ENCODE data around the gene PATJ. TPM values are rescaled to one million over a fixed set of nuclear protein-coding genes. Genes with fewer than 3 reads are reported as not detected.
"Not testable (repeated sequence)": the region's sequence is repeated elsewhere in the genome, so short reads cannot be mapped to it uniquely, and the experiment has no call there.

Gene PATJ
- total RNA-seq, 1 experiment from 2014 or later: 48.8 TPM

DNA sequence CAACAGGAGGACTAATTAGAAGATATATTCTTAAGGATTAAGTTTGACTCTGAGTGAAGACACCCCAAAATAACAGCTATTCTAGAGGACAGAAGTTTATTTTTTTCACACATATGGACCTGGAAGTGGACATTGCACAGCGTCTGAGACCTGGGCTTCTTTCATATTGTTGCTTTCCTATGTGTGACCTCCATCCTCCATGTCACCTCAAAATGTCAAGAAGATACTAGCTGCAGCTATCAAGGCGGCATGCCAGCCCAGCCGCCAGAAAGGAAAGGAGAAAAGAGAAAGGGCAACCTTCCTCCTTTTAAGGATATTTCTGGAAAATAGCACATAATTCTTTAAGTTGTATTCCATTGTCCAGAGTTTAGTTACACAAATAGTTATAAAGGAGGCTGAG lies 220.4 kb downstream of the PATJ start:
- Histone ChIP-seq H2AFZ (ENCODE audit: low read depth, low read length, poor library complexity, severe bottlenecking) (no peak overlapping the region), H3K9me3 (ENCODE audit: control insufficient read depth in 1 of 2, insufficient read depth in 1 of 2, low read depth in 1 of 2, low read length in 2 of 2) (no peaks in the 10 kb centered on the region), H3K9me2 (ENCODE audit: insufficient read depth) (no peaks in the 10 kb centered on the region), H3K27ac (ENCODE audit: low read depth, low read length) (no peak overlapping the region), H3K4me2 (ENCODE audit: low read length) (no peak overlapping the region), H3K27me3 (ENCODE audit: insufficient read depth, low read length) (no peaks in the 10 kb centered on the region), H3K36me3 (ENCODE audit: control insufficient read depth in 1 of 2, insufficient read depth in 2 of 2, low read length in 2 of 2) (no peaks in the 10 kb centered on the region), H4K20me1 (ENCODE audit: insufficient read depth) (no peaks in the 10 kb centered on the region), H3K9ac (ENCODE audit: low read length) (no peak overlapping the region), H3K4me3 (replicated peaks in 1 of 2; ENCODE audit: low read depth in 1 of 2, low read length in 2 of 2) (no peak overlapping the region), H3K79me2 (ENCODE audit: insufficient read depth, low read length) (no peaks in the 10 kb centered on the region), H3K4me1 (ENCODE audit: control insufficient read depth in 1 of 2, insufficient read depth in 2 of 2, low read length in 2 of 2) (no peaks in the 10 kb centered on the region)
- ChIA-PET CTCF (no interaction called here), POLR2A (no interaction called here), RAD21 (ENCODE audit: low non-redundant PET in 1 of 2, low total read pairs in 2 of 2, uncharacterized antibody in 2 of 2, unreplicated experiment in 2 of 2) (no interaction called here)
- no peak for TF ChIP-seq POLR2AphosphoS5 (IDR thresholded peaks at IDR 0.05; ENCODE audit: low read depth, low read length)
- no peak for TF ChIP-seq SP1 (IDR thresholded peaks at IDR 0.05; ENCODE audit: low read depth)
- TF ChIP-seq TCF7L2 (IDR thresholded peaks at IDR 0.05; ENCODE audit: borderline replicate concordance, extremely low read depth, insufficient read depth, insufficient read length): no peak
- no peak for TF ChIP-seq FOSL1 (IDR thresholded peaks at IDR 0.05; ENCODE audit: low read depth)
- TF ChIP-seq, protein P1, sequence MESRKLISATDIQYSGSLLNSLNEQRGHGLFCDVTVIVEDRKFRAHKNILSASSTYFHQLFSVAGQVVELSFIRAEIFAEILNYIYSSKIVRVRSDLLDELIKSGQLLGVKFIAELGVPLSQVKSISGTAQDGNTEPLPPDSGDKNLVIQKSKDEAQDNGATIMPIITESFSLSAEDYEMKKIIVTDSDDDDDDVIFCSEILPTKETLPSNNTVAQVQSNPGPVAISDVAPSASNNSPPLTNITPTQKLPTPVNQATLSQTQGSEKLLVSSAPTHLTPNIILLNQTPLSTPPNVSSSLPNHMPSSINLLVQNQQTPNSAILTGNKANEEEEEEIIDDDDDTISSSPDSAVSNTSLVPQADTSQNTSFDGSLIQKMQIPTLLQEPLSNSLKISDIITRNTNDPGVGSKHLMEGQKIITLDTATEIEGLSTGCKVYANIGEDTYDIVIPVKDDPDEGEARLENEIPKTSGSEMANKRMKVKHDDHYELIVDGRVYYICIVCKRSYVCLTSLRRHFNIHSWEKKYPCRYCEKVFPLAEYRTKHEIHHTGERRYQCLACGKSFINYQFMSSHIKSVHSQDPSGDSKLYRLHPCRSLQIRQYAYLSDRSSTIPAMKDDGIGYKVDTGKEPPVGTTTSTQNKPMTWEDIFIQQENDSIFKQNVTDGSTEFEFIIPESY (IDR thresholded peaks at IDR 0.05; ENCODE audit: extremely low read depth, insufficient replicate concordance, low read length): no peak
- TF ChIP-seq JUND (IDR thresholded peaks at IDR 0.05): no peak
- no peak for TF ChIP-seq ELF1 (IDR thresholded peaks at IDR 0.05; ENCODE audit: borderline replicate concordance, low read depth)
- TF ChIP-seq ZFX (IDR thresholded peaks at IDR 0.05): no peak
- TF ChIP-seq, protein P2, sequence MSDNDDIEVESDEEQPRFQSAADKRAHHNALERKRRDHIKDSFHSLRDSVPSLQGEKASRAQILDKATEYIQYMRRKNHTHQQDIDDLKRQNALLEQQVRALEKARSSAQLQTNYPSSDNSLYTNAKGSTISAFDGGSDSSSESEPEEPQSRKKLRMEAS (IDR thresholded peaks at IDR 0.05): no peak
- TF ChIP-seq, protein P3, sequence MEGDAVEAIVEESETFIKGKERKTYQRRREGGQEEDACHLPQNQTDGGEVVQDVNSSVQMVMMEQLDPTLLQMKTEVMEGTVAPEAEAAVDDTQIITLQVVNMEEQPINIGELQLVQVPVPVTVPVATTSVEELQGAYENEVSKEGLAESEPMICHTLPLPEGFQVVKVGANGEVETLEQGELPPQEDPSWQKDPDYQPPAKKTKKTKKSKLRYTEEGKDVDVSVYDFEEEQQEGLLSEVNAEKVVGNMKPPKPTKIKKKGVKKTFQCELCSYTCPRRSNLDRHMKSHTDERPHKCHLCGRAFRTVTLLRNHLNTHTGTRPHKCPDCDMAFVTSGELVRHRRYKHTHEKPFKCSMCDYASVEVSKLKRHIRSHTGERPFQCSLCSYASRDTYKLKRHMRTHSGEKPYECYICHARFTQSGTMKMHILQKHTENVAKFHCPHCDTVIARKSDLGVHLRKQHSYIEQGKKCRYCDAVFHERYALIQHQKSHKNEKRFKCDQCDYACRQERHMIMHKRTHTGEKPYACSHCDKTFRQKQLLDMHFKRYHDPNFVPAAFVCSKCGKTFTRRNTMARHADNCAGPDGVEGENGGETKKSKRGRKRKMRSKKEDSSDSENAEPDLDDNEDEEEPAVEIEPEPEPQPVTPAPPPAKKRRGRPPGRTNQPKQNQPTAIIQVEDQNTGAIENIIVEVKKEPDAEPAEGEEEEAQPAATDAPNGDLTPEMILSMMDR (IDR thresholded peaks at IDR 0.05 in 2 of 3, conservative IDR thresholded peaks at IDR 0.05 in 1 of 3; ENCODE audit: borderline replicate concordance in 1 of 3, insufficient read depth in 1 of 3, low read depth in 2 of 3, low read length in 2 of 3): no peak
- no peak for TF ChIP-seq SRF (IDR thresholded peaks at IDR 0.05; ENCODE audit: low read depth)
- no peak for TF ChIP-seq POLR2A (IDR thresholded peaks at IDR 0.05; ENCODE audit: borderline replicate concordance, extremely low read depth, insufficient read depth, insufficient read length)
- no peak for TF ChIP-seq RAD21 (IDR thresholded peaks at IDR 0.05; ENCODE audit: low read depth)
- no peak for ATAC-seq
- no TSS peak for BruUV-seq (replicated peaks)
- intact Hi-C loops (cut with micrococcal nuclease): no loop called here
- no peak for DNase-seq (ENCODE audit: low read depth, low spot score)

DNA sequence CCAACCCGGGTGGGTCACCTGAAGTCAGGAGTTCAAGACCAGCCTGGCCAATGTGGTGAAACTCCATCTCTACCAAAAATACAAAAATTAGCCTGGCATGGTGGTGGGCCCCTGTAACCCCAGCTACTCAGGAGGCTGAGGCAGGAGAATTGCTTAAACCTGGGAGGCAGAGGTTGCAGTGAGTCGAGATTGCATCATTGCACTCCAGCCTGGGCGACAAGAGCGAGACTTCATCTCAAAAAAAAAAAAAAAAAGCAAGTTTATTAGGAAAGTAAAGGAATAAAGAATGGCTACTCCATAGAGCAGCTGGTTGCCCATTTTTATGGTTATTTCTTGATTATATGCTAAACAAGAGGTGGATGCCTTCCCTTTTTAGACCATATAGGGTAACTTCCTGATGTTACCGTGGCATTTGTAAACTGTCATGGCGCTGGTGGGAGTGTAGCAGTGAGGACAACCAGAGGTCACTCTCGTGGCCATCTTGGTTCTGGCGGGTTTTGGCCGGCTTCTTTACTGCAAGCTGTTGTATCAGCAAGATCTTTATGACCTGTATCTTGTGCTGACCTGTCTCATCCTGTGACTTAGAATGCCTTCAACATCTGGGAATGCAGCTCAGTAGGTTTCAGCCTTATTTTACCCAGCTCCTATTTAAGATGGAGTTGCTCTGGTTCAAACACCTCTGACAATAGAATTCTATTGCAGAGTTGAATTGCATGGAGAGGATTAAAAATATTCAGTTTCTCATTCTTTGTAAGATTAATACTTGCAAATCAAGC lies 224.4 kb downstream of the PATJ start:
- H4K20me1 ChIP-seq (ENCODE audit: insufficient read depth); H3K4me1 ChIP-seq (ENCODE audit: control insufficient read depth in 1 of 2, insufficient read depth in 2 of 2, low read length in 2 of 2); H3K27me3 ChIP-seq (ENCODE audit: insufficient read depth, low read length); H3K9me3 ChIP-seq (ENCODE audit: control insufficient read depth in 1 of 2, insufficient read depth in 1 of 2, low read depth in 1 of 2, low read length in 2 of 2); H3K4me2 ChIP-seq (ENCODE audit: low read length); H3K79me2 ChIP-seq (ENCODE audit: insufficient read depth, low read length); H2AFZ ChIP-seq (ENCODE audit: low read depth, low read length, poor library complexity, severe bottlenecking); BruUV-seq (replicated peaks); H3K9me2 ChIP-seq (ENCODE audit: insufficient read depth); ATAC-seq; H3K27ac ChIP-seq (ENCODE audit: low read depth, low read length); intact Hi-C loops (cut with micrococcal nuclease); CTCF ChIA-PET; H3K36me3 ChIP-seq (ENCODE audit: control insufficient read depth in 1 of 2, insufficient read depth in 2 of 2, low read length in 2 of 2); H3K4me3 ChIP-seq (replicated peaks in 1 of 2; ENCODE audit: low read depth in 1 of 2, low read length in 2 of 2); H3K9ac ChIP-seq (ENCODE audit: low read length); POLR2A ChIA-PET; RAD21 ChIA-PET (ENCODE audit: low non-redundant PET in 1 of 2, low total read pairs in 2 of 2, uncharacterized antibody in 2 of 2, unreplicated experiment in 2 of 2); DNase-seq (ENCODE audit: low read depth, low spot score): not testable (repeated sequence)
